Tibial nerve (tissue), 4 donors: ENCODE measurements around the gene NHEJ1.

Source experiments
- CTCF ChIP-seq, 5 experiments: fragments of 200-600 bp in 3 of 5; fragments of 450-650 bp in 2 of 5; sonication (generic) in 3 of 5; IDR thresholded peaks; one replicate each; pipeline ENCODE4 v1.5.1; 2016 to 2019; ENCODE audit warnings: antibody characterized with exemption in 5 of 5, mild to moderate bottlenecking in 3 of 5, moderate library complexity in 2 of 5
- EP300 ChIP-seq, 2 donors: sonication (generic); formaldehyde crosslinking; IDR thresholded peaks; one replicate each; pipeline ENCODE4 v1.6.1; 2017; ENCODE audit warnings: antibody characterized with exemption in 2 of 2, mild to moderate bottlenecking in 1 of 2
- POLR2A ChIP-seq, 2 donors: fragments of 450-650 bp; IDR thresholded peaks; one replicate each; pipeline ENCODE4 v1.6.1; 2017; ENCODE audit warnings: antibody characterized with exemption in 2 of 2, mild to moderate bottlenecking in 2 of 2, moderate library complexity in 2 of 2

GRCh38 chr2:219081096-219081495 is 79.5 kb downstream of the NHEJ1 start:
- no peak for TF ChIP-seq CTCF (IDR thresholded peaks at IDR 0.05)
- no peak for TF ChIP-seq POLR2A (IDR thresholded peaks at IDR 0.05)
- no peak for TF ChIP-seq EP300 (IDR thresholded peaks at IDR 0.05)
